Posterior cingulate gyrus (tissue), 11 donors: ENCODE results near the gene PBRM1.

ENCODE experiments used
- DNase-seq, 10 donors: peaks; one replicate each; pipeline versions ENCODE4 v3.0.0 to v3.0.0-alpha.2; 2020 to 2021; ENCODE audit warnings: mixed read lengths in 3 of 10
- intact Hi-C: fragments of 100-400 bp; cut with DNase I; formaldehyde crosslinking; loops from one replicate; pipeline ENCODE4 v1.15.1; 2023

Gene PBRM1

GRCh38 chr3:52517796-52518722, 167.7 kb downstream of the PBRM1 start:
- no peak for DNase-seq

GRCh38 chr3:52516509-52517195, 169.1 kb downstream of the PBRM1 start:
- DNase-seq, result no peak
- intact Hi-C loops, result no loop called here

More at GRCh38 chr3:52517796-52518722, 167.7 kb downstream of the PBRM1 start:
- intact Hi-C loops, result no loop called here

GRCh38 chr3:52515192-52515591, 170.5 kb downstream of the PBRM1 start:
- intact Hi-C loops, result no loop called here
- DNase-seq, result no peak

- intact Hi-C loops, result no loop called here
- no peak for DNase-seq
These were observed 171.1 kb downstream of the PBRM1 start for GRCh38 chr3:52514576-52514975.

GRCh38 chr3:52513281-52513680, 172.4 kb downstream of the PBRM1 start:
- DNase-seq, result no peak

GRCh38 chr3:52512727-52513126, 173.0 kb downstream of the PBRM1 start:
- intact Hi-C loops, result no loop called here
- no peak for DNase-seq

More at GRCh38 chr3:52513281-52513680, 172.4 kb downstream of the PBRM1 start:
- intact Hi-C loops, result no loop called here

GRCh38 chr3:52512105-52512504, 173.6 kb downstream of the PBRM1 start:
- intact Hi-C loops, result no loop called here
- no peak for DNase-seq

GRCh38 chr3:52511509-52511908, 174.2 kb downstream of the PBRM1 start:
- intact Hi-C loops, result no loop called here
- DNase-seq, result no peak

- DNase-seq, result no peak
- intact Hi-C loops, result no loop called here
These were observed 175.9 kb downstream of the PBRM1 start for GRCh38 chr3:52509753-52510328.

GRCh38 chr3:52507359-52507758, 178.4 kb downstream of the PBRM1 start:
- no peak for DNase-seq
- intact Hi-C loops, result no loop called here

GRCh38 chr3:52506266-52506966, 179.3 kb downstream of the PBRM1 start:
- intact Hi-C loops, result no loop called here
- no peak for DNase-seq

GRCh38 chr3:52504977-52505376, 180.7 kb downstream of the PBRM1 start:
- intact Hi-C loops, result no loop called here
- no peak for DNase-seq

GRCh38 chr3:52503788-52504424, 181.8 kb downstream of the PBRM1 start:
- DNase-seq, result no peak

GRCh38 chr3:52502808-52503350, 182.8 kb downstream of the PBRM1 start:
- peak in 1 of 10 donors; percentile 90 for DNase-seq
- intact Hi-C loops, result no loop called here

More at GRCh38 chr3:52503788-52504424, 181.8 kb downstream of the PBRM1 start:
- intact Hi-C loops, result no loop called here

GRCh38 chr3:52502001-52502400, 183.7 kb downstream of the PBRM1 start:
- DNase-seq, result no peak
- intact Hi-C loops, result no loop called here

- intact Hi-C loops, result no loop called here
- DNase-seq, result no peak
These were observed 184.7 kb downstream of the PBRM1 start for GRCh38 chr3:52501046-52501445.

GRCh38 chr3:52498137-52499054, 187.3 kb downstream of the PBRM1 start:
- DNase-seq, result peak in 4 of 10 donors; percentile 32 to 91 (median 61)
- intact Hi-C loops, result no loop called here

GRCh38 chr3:52495777-52496602, 189.7 kb downstream of the PBRM1 start:
- DNase-seq, result no peak
- intact Hi-C loops, result no loop called here
